GM12872 (cell line): ENCODE data around the gene EXOC6B.

Experiments
- TF ChIP-seq, protein P1 (sequence below): IDR thresholded peaks from 3 replicates; pipeline ENCODE4 v1.5.1; 2011; ENCODE audit warnings: low read depth, mild to moderate bottlenecking, low read length, moderate library complexity; ENCODE audit not compliant: insufficient read depth

EXOC6B gene

DNA sequence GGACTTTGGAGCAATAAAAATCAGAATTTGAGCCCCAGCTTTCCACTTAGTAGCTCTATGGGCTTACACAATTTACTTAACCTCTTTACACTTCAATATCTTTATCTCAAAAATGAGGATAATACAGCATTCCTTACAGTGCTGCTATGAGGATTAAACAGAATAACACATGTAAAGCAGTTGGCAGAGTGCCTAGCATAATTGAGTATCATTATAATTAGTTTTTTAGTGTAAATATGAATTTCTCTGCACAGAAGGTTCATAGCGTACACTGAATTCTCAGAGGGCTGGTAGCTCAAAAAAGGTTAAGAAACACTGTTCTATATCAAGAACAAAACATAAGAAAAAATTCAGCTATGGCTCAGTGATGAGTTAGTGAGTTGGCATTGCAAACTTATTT lies 487.8 kb downstream of the EXOC6B start:
- TF ChIP-seq, protein P1, sequence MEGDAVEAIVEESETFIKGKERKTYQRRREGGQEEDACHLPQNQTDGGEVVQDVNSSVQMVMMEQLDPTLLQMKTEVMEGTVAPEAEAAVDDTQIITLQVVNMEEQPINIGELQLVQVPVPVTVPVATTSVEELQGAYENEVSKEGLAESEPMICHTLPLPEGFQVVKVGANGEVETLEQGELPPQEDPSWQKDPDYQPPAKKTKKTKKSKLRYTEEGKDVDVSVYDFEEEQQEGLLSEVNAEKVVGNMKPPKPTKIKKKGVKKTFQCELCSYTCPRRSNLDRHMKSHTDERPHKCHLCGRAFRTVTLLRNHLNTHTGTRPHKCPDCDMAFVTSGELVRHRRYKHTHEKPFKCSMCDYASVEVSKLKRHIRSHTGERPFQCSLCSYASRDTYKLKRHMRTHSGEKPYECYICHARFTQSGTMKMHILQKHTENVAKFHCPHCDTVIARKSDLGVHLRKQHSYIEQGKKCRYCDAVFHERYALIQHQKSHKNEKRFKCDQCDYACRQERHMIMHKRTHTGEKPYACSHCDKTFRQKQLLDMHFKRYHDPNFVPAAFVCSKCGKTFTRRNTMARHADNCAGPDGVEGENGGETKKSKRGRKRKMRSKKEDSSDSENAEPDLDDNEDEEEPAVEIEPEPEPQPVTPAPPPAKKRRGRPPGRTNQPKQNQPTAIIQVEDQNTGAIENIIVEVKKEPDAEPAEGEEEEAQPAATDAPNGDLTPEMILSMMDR: no peak

DNA sequence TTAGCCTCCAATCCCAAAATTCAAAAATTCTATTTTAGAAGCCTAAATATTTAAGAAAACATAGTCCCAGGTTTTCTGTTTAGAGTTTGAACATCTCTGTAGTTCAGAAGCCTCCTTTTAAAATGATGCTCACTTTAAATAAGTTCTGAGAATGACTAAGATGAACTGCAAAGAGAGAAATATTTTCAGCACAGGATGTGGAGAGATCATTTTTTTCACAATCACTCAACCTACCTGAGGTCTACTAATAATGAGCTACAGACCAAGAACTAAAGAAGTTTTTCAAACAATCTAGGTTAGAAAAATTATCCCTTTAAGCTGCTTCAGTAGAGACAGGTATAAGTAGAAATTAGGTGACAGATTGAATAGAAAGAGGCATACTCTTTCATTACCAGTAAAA lies 493.1 kb downstream of the EXOC6B start:
- TF ChIP-seq, protein P1: no peak

GRCh38 chr2:72330652-72331051 lies 495.2 kb downstream of the EXOC6B start:
- TF ChIP-seq, protein P1: no peak

- TF ChIP-seq, protein P1: no peak
These were observed 499.1 kb downstream of the EXOC6B start for GRCh38 chr2:72326759-72327158.

GRCh38 chr2:72325592-72326422 lies 500.0 kb downstream of the EXOC6B start:
- TF ChIP-seq, protein P1: peak; percentile 82

GRCh38 chr2:72316774-72317173 lies 509.1 kb downstream of the EXOC6B start:
- TF ChIP-seq, protein P1: no peak

GRCh38 chr2:72300147-72300684 lies 525.6 kb downstream of the EXOC6B start:
- TF ChIP-seq, protein P1: no peak
